ENCODE measurements around the gene LLGL1.

GRCh38 chr17:18291718-18292540, 66.5 kb downstream of the LLGL1 start:
- TF ChIP-seq REST (IDR thresholded peaks at IDR 0.05; ENCODE audit: insufficient read depth in 1 of 2, low read depth in 2 of 2, low read length in 2 of 2) (no peak), POLR2AphosphoS5 (IDR thresholded peaks at IDR 0.05; ENCODE audit: low read depth, low read length) (no peak), SIN3A (IDR thresholded peaks at IDR 0.05; ENCODE audit: borderline replicate concordance, insufficient read depth, low read length) (no peak), TAF1 (IDR thresholded peaks at IDR 0.05; ENCODE audit: borderline replicate concordance, insufficient read depth, low read length) (no peak)

Data from PFSK-1 (cell line).